GM12864 (cell line): ENCODE data around the gene ZNF710.

Source experiments
- DNase-seq: peaks from one replicate; pipeline ENCODE4 v3.0.0-alpha.2; 2011; ENCODE audit warnings: low read depth
- H3K4me3 ChIP-seq: 2 replicates; pipeline ENCODE4 v1.5.1; 2011; ENCODE audit warnings: mild to moderate bottlenecking, low read depth, low read length, control low read depth
- TF ChIP-seq, protein P1 (sequence below): IDR thresholded peaks from 2 replicates; pipeline ENCODE4 v1.5.1; 2011; ENCODE audit warnings: low read depth, mild to moderate bottlenecking, moderate library complexity, low read length, control low read depth, inconsistent platforms; ENCODE audit errors: missing control alignments

The ZNF710 gene

DNA sequence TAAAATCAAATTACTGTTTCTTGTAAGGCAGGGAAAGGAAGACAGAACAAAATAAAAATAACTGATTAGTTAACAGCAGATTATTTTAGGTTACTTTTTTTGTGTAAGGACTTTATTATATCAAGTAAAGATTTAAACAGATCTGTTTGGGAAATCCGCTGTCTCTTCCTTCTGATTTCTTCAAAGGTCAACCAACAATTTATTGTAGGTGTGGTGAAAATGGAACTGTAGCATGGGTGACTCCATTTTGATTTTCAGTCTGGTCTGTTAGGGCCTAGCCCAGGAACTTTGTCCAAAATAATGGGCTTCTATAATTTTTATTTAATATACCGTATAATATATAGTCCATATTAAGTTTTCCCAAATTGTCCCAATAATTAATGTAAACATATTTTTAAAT lies 114.7 kb downstream of the ZNF710 start:
- no peak for DNase-seq

GRCh38 chr15:90119367-90119766 lies 118.2 kb downstream of the ZNF710 start:
- no peak overlapping the region for H3K4me3 ChIP-seq
- TF ChIP-seq, protein P1, sequence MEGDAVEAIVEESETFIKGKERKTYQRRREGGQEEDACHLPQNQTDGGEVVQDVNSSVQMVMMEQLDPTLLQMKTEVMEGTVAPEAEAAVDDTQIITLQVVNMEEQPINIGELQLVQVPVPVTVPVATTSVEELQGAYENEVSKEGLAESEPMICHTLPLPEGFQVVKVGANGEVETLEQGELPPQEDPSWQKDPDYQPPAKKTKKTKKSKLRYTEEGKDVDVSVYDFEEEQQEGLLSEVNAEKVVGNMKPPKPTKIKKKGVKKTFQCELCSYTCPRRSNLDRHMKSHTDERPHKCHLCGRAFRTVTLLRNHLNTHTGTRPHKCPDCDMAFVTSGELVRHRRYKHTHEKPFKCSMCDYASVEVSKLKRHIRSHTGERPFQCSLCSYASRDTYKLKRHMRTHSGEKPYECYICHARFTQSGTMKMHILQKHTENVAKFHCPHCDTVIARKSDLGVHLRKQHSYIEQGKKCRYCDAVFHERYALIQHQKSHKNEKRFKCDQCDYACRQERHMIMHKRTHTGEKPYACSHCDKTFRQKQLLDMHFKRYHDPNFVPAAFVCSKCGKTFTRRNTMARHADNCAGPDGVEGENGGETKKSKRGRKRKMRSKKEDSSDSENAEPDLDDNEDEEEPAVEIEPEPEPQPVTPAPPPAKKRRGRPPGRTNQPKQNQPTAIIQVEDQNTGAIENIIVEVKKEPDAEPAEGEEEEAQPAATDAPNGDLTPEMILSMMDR: no peak
- DNase-seq: no peak

More for the DNA sequence above, 114.7 kb downstream of the ZNF710 start:
- no peak overlapping the region for H3K4me3 ChIP-seq
- TF ChIP-seq, protein P1: no peak

- H3K4me3 ChIP-seq: no peak overlapping the region
- TF ChIP-seq, protein P1: no peak
- DNase-seq: no peak
Observed at GRCh38 chr15:90121086-90121485, 120.0 kb downstream of the ZNF710 start.

- DNase-seq: no peak
- H3K4me3 ChIP-seq: no peak overlapping the region
- TF ChIP-seq, protein P1: no peak
Observed at GRCh38 chr15:90124507-90124906, 123.4 kb downstream of the ZNF710 start.

DNA sequence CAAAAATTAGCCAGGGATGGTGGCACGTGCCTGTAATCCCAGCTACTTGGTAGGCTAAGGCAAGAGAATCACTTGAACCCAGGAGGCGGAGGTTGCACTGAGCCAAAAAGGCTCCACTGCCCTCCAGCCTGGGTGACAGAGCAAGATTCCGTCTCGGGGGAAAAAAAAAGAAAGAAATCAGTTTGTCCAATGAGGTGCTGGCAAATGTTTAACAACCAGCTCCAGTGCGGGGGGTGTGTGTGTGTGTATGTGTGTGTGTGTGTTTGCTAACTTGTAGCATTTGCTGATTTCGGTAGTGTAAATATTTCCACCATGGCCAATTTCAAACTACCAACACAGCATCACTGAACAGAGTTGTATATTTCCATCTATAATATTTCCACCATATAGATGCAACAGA lies 124.9 kb downstream of the ZNF710 start:
- no peak for DNase-seq
- TF ChIP-seq, protein P1: no peak
- H3K4me3 ChIP-seq: no peak overlapping the region

DNA sequence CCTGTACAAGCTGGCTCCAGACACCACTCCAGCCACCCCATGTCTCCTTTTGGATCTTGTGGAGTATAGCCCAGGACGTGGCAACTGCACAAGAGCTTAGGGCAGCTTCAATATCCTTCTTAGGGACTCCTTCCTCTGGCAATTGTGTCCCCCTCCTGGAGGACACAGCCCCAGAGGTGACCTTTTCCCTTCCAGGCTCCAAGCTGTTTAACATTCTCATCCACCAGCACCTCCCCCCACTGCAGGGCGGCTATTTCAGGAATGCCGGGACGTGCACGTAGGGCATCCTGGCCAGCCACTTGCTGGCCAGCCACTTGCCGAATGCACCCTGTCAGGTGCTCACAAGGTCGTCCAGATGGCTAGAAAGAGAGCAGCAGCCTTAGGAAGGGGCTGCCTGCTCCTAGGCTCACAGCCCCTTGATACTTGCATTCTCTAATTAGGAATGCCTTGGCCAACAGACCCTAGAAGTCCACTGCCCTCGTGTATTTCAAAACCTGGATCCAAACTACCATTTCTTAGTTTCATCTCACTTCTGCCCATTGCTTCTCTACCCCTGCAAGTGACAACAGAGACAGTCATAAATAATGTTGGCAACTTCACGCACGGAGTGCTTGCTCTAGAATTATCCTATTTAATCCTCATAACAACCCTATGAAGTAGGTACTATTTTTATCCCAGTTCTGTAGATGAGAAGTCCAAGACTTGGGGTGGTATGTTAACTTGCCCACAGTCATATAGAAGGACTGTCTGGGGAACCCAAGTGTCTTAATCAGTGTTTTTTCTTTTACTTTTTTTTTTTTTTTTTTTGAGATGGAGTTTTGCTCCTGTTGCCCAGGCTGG lies 125.7 kb downstream of the ZNF710 start:
- no peak overlapping the region for H3K4me3 ChIP-seq
- no peak for DNase-seq
- TF ChIP-seq, protein P1: no peak

- TF ChIP-seq, protein P1: no peak
- no peak overlapping the region for H3K4me3 ChIP-seq
- DNase-seq: no peak
Observed at GRCh38 chr15:90130291-90130690, 129.2 kb downstream of the ZNF710 start.
